Stimulated activated CD8-positive, alpha-beta memory T cell treated with anti-CD3 and anti-CD28 coated beads, Interleukin-4, amount 100 ng/mL, for 48 hours (primary cell): Measurements from ENCODE around the gene SNCB.
"Not testable (repeated sequence)": the region's sequence is repeated elsewhere in the genome, so short reads cannot be mapped to it uniquely, and the experiment has no call there.

ENCODE experiments used
- DNase-seq: peaks from one replicate; pipeline ENCODE4 v3.0.0-alpha.2; 2020

SNCB gene

DNA sequence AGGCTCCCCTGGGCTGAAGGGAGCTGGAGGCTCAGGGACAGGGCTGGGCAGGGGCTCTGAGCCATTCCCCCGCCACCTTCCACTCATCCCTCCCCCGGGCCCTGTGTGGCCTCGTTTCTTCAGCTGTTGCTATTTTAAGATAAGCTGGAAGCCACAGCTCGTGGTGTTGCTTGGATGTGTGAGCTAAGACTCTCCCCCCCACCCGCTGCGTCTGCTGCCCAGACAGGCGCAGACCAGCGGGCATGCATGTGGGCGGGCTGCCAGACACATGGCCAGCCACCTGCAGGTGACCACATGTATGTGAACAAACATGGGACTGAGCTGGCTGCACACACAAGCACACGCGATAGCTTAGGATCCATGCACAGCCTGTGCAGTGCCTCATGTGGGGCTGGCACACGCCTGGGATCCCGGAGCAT lies 8.7 kb downstream of the SNCB start:
- no peak for DNase-seq

DNA sequence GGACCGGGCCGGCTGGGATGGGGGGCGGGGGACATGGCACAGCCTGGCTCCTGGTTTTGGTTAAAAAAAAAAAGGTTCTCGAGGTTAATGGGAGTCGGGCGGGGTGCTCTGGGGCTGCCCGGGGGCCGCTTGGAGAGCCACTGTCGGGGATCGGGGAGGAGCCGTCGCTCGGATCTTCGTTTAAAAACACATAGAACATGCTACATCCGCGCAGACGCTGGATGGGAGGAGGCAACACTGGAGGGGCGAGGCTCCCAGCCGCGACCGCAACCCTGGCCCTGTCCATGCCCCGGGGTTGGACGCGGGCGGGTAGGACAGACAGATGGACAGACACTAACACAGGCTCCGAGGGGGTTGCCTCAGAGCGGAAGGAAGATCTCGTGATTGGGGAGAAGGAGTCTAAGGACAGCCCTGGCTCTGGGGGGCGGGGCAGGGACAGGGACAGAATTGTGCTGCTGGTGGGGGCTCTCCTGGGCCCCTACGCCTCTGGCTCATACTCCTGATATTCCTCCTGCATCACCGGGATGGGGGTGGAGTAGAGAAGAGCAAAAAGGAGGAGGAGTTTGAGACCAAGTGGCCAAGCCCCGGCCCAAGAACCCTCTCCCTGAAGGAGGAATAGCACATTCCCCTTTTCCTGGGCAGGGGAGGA lies 9.9 kb downstream of the SNCB start:
- no peak for DNase-seq

DNA sequence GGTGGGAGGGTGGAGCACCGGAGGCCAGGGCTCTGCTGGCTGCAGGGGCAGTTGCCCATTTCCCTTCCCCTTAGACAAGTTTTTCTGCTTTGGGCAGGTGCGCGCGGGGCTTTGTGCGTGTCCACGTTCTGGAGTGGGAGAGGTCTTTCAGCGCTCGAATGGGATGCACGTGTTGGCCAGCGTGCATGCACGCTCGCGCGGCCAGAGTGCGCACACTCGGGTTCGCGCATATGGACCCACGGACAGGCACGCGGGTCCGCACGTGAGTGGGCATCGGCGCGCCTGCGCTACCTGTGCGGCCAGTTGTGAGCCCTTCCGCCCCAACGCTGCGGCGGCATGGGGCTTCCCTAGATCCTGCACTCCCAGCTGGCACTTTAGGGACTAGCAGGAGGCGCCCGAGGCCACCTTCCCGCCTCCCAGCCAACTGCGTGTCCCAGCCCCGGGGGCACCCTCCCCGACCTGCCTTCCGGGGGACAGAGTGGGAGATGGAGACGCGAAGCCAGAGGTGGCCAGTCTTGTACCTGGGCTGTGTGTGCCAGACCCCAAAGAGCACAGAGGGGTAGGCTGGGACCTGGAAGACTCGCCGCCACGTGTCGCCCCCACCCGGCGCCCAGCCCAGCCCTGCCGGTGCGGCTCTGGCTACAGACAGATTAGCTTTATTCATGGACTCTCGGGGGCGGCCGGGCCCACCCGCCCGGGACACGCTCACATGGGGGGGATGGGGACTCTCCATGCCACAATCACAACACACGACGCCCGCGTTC lies 10.6 kb downstream of the SNCB start:
- DNase-seq, result no peak

DNA sequence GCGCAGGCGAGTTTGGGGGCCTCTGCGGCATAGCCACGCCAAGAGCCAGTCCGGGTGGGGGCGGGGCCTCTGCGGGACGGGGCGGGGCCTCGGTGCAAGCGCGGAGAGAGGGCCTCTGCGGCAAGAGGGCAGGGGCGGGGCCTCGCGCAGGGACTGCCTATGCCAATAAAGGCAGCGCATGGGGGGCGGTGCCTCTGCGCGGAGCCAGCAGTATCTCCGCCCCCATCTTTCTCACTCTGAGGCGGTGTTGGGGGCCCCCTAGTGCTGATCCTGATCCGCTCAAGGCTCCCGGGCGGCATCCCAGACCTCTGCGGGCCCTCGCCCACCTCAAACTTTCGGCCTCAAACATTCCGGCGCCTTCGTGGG lies 11.1 kb downstream of the SNCB start:
- peak; percentile 92 for DNase-seq

DNA sequence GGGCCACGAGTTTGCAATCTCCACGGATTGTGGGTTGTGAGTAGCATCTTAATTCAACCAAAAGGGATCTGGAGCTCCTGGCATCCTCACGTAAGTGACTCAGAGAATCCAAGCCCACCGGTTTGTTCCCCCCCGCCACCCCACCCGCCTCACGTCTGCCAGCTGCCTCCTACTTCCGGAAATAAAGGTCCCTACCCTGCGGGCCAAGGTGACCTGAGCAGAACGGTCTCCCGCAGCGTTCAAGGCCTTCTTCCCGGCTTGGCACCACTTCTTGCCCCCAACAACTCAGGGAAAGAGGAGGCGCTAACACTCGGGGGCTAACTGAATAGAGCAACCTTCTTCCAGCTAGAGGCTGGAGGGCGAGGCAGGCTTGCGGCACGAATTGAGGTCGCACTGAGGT lies 11.6 kb downstream of the SNCB start:
- DNase-seq, result no peak

DNA sequence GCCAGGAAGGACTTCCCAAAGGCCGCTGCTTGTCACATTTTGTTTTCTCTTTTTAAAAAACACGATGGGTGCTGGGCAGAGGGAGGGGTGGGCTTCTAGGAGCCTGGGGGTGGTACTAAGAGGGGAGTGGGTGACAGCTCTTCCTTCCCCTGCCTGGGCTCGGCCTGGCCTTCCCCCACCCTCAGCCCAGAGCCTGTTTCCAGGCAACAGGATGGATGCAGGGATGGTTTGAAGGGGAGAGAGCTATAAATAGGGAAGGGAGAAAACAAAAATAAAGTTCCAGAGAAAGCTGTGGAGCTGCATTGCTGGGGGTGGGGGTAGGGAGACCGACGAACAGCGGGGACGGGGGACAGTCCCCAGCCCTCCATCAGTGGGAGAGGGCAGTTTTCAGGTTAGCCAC lies 13.8 kb downstream of the SNCB start:
- DNase-seq, result no peak

DNA sequence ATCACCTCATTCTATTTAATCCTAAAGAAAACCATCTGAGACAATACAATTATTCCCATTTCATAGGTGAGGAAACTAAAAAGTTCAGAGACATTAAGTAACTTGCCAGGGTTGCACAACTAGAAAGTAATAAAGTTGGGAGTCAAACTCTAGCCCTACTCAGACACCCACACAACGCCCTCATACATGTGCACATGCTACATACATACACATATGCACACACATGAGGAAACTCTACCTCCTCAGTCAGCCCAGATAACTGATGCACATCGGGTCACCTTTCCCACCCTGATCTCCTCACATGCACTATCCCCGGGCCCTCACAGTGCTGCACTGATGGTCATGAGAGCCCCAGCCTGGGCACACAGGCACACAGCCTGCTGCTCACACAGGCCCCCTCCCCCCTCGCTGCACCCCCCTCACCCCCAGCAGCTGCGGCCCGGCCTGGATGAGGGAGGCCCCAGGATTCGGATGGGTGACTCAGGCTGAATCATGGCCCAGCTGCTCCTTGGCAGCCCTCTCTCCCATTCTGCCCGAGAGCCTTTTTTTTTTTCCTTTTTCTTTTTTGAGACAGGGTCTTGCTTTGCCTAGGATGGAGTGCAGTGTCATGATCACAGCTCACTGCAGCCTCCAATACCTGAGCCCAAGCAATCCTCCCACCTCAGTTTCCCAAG lies 15.4 kb downstream of the SNCB start:
- DNase-seq, result no peak

DNA sequence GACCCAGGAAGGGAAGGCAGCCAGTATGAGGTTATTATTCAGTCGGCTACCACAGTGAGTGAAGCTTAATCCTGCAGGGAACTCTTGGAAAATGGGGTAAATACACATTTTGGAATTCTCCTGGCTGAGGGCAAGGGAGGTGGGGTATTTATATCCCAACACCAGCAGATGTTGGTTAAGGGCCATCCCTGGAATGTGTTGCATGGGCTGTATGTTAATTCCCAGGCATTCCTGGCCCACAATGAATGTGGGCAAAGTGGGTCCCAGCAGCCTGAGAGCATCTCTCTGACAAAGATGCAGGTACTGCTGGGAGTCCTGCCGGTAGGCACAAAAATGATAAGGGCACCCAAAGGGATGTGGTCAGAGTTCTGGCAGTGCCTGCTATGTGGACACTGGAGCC lies 17.5 kb downstream of the SNCB start:
- no peak for DNase-seq

DNA sequence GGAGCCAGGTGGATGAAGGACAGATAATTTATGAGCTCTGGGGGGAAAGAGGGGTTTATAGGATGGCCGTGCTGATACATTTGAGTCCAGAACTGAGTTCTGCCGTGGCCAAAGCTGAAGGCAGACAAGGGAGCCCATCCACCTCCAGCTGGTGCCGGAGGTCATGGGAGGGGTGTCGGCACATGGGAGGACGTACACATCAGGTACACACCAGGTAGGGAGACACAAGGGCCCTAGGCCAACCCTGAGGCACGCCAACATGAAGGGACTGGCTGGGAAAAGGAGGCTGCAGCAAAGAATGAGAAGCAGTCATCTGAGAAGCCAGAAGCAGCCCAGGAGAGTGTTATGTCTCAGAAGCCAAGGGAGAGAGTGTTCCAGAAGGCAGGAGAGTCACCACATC lies 18.3 kb downstream of the SNCB start:
- no peak for DNase-seq

DNA sequence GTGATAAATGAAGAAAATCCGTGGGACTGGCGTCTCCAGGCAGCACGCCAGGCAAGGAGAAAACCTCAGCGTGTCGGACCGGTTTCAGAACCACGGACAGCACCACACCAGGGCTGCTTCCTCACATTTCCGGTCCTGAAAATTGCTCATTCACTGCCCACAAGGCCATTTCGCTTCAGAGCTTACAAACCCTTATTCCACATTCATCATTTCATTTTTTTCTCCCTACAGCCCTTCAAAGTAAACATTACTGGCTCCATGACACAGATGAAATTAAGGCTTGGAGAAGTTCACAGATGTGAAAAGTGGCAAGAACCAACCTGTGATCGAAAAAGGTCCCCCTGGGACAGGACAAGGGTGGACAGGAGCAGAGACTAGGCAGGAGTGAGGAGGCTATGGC lies 18.9 kb downstream of the SNCB start:
- DNase-seq, result peak; percentile 77

DNA sequence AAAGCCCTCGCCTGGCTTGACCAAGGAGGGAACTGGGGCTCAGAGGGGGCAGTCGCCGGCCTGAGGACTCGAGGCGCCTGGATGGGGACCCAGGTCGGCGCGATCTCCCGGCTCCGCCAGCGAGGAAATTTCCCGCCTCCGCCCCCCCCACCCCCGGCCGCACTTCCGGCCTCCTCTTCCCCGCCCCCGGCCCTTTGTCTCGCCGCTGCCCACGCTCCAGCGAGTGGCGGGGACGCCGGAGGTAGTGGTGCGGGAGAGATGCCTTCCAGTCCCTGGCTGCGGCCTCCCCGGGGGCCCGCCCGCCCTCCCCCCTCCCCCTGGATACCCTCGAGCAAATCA lies 19.9 kb downstream of the SNCB start:
- no peak for DNase-seq

DNA sequence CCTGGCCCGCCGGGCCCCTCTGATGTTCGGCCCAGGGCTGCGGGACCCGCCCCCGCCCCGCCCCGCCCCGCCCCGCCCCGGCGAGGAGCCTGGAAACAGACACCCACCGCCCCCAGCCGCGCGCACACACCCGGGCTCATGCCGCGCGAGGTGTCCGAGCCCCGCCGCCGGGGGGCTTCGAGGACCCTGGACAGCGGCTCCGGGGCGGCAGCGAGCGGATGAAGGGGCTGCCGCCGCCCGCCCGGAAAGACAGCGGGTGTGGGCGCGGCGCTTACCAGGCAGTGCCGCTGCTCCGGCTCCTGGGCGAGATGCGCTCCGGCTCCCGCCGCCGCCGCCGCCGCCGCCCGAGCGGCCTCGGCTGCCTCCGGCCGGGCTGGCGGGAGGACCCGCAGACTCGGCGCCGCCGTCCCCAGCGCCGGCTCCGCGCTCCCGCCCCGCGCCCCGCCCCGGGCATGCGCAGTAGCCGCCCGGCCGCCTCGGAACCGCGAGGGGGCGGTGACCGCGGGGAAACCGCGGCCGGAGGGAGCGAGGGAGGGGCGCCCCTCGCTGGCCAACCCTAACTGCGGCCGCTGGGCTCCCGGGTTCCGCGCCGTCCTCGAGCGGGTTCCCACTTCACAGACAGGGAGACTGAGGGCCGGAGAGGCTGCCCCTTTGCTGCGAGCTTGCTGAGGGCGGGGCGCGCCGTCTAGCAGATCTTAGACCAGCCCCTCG lies 20.5 kb downstream of the SNCB start, which contains the start of gene GPRIN1:
GPRIN1 (minus strand) TSS at position 433 of the 711 bp plus-strand sequence. CDS start 10,322 bp downstream, outside the sequence.
- DNase-seq, result peak; percentile 76

DNA sequence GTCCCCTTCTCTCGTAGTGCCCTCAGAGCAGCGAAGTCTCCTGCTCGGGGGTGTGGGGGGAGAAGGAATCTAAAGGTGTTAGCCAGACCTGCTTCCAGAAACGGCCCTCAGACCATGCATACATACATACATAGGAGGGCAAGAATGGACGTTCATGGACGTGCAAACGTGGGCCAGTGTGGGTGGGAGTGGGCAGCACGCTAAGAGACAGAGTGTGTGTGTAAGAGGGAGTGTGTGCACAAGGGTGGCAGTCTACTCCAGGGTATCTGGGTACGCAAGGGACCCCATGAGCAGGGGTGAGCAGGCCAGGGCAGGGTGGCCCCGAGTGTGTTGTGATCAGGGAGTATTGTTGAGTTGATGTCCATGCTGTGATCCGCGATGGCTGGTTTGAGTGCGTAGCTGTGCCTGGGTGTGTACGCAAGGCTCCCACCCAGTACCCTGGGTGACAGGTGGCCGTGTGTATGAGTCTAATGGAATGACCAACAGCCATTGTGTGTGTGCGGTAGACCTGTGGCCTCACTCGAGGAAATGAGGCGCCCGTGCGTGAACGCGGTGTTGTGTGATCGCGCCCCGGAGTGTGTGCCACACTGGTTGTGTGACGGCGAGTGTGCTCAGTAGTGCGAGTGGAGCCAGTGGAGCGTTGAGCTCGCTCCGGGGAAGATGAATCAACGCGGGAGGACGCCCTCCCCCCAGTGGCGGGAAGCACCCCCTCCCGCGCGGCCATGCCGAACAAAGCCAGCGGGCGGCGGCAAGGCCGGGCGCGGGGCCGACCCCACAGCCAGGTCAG lies 21.2 kb downstream of the SNCB start:
- DNase-seq, result peak; percentile 45

DNA sequence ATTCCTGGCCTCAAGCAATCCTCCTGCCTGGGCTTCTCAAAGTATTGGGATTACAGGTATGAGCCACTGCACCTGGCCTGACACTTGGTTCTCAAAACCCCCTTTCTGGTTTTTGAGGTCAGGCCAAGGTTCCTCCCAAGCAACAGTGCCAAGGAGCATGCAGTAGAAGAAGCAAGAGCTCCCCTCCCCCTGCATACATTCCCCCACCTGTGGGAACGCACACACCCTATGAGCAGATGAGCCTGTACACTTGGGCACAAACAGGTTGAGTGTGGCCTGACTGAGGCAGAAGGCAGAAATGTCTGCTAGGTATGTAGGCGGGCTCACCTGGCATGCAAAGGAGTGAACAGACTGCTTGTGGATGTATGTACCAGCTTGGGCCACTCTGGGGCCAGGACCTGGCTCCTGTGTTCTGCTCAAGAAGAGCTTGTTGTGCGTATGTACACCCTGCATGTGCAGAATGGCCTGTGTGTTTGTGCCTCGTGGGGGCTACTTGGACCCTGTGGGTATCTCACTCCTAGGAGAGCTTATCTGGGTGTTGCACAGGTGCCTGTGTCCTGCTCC lies 22.1 kb downstream of the SNCB start:
- no peak for DNase-seq

DNA sequence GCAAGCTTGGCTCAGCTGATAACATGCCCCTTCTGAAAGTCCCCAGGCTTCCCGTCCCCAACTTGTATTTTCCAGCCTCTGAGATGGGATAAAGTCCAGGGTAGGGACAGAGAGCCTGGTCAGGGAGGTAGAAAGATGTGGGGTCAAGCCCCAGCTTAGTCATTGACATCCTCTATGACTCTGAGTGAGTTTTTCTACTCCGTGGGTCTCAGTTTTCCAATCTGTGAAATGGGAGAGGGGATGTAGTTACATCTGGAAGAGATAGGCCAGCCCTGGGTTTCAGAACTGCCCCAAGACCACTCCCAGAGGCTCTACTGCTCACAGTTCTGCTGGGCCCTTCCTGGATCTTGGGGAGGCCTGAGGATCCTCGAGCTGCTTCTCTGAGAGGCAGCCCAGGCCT lies 23.5 kb downstream of the SNCB start:
- no peak for DNase-seq

DNA sequence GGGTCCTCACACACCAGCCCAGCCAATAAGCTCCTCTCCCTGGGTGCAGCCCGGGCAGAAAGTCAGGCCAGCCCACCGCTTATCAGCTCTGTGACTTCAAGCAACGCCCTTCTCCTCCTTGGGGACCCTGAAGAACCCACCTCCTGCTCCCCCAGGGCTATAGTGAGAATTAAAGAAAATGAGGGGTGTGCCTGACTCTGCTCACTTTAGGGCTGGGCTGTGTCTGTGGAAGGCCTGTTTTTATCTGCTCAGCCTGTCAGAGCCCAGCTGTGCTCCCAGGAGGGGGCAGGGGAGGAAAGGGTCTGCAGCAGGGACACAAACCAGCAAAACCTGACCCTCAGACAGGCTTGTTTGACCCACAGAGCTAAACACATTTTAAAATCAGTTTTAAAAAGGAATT lies 24.3 kb downstream of the SNCB start:
- DNase-seq, result no peak

DNA sequence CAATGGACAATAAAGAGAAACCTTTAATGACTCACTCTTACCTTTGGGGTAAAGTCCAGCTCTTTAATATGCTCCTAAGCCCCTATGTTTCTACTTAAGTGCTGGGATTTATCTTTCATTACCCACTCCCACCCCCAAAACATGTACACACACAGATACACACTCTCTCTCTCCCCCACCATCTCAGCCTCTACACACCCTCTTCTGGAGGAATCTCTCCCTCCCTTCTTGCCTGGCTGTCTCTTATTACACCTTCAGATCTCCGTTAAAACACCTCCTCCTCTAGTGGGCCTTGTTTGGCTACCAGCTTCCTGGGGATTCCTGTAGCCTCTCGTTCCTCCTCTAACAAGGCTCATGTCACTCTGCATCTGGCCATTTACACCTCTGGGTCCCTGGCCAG lies 27.2 kb downstream of the SNCB start:
- no peak for DNase-seq

DNA sequence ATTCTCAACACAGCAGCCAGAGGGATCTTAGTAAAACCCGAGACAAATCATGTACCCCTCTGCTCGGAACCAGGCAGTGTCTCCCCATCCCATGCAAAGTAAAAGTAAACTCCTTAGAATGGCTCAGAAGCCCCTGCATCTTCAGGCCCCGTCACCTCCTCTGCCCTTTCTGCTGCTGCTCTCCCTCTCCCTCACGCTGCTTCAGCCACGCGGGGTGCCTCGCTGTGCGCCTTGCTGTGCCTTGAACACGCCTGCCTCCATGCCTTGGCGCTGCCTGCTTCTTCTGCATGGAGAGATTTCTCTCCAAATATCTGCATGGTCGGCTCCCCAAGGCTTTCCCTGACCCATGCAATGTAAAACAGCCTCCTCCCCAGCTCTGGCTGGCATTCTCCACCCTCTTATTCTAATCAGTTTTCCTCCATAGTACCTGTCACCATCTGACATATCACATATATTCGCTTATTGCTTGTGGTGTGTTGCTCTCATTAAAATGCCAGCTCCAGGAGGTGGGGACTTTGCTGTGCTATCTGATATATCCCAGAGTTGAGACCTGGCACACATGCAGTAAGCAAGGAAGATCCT lies 28.3 kb downstream of the SNCB start:
- DNase-seq, result no peak

DNA sequence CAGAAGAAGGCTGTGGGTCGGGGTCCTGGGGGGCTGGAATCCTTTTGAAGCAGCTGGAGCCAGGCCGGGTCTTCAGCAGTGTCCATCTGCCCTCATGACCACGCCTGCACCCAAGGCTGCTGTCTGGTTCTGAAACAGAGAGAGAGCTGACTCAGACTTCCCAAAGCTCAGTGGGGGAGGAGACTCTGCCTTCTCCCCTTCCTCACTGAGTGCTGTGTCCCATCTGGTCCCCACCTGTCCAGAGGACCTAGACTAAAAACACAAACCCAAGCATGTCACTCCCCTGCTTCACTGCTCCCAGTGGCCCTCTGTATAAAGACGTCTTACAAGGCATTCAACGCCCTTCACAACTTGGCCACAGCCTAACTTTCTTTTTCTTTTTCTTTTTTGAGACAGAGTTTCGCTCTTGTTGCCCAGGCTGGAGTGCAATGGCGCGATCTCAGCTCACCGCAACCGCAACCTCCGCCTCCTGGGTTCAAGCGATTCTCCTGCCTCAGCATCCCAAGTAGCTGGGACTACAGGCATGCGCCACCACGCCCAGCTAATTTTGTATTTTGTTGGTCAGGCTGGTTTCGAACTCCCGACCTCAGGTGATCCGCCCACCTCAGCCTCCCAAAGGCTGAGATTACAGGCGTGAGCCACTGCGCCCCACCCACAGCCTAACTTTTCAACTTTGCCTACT lies 30.4 kb downstream of the SNCB start:
- DNase-seq, result not testable (repeated sequence)

DNA sequence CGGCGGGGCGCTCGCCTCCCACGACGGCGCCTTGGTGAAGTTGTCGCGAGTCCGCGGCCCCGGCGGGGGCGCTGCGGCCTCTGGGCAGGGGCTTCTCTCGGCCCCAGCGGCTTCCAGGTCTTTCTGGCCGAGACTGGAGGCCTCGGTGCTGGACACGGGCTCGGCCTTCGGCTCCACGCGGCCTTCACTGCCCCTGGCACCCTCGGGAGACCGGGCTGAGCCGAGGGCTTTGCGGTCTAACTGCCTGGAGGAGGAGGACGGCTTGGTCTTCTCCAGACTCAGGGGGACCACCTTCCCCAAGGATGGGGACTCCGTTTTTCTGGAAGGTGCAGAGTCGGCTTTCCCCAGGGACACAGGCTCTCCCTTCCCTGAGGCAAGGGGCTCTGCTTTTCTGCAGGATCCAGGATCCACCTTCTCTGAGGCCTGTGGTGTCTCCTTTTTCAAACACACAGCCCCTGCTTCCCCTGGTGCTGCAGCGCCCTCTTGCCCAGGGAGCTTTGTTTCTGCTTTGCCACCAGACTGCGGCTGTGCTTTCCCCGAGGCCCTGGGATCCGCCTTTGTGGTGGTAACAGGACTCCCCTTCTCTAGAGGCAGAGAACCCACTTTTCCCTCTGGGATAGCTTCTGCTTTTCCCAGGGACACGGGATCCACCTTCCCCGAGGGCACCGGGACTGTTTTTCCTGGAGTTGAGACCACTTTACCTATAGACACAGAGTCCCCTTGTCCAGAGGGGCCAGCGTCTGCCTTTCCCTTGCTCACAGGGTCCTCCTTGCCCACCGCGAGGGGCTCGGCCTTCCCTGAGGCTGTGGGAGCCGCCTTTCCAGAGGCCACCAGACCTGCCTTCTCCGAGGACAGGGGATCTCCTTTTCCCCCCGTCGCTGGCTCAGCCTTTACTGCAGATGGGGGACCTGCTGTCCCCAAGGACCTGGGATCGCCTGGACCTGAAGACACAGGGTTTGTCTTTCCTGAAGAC lies 32.6 kb downstream of the SNCB start:
- DNase-seq, result no peak
